NAMALWA (cell line): ENCODE results near the gene TOGARAM2.

ENCODE experiments used
- DNase-seq: peaks from one replicate; pipeline ENCODE4 v3.0.0-alpha.2; 2015; ENCODE audit warnings: low spot score

The TOGARAM2 gene

DNA sequence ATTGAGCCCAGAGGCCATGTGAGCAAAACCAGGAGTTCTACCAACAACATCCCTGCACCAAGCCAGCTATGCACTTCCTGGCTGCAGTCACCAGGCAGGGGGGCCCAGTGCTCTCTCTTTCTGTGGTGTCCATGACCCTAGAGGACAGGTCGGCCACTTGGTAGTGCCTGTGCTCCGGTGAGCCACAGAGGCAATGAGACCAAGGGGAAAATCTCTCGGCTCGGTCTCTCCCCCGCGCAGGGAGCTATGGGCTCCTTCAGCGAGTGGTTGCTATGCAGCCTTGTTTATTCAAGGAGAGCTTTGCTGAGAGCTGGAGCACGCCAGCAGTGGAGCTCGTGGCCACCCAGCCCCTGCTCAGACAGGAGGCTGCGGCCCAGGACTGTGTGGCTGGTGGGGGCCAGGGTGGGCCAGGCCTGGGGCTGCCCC, at the start of gene TOGARAM2:
TOGARAM2 (plus strand) TSS at position 283 of the 426 bp plus-strand sequence. CDS start 13,537 bp downstream, outside the sequence.
- no peak for DNase-seq

- peak; percentile 18 for DNase-seq
These were observed 46.3 kb upstream of the TOGARAM2 start for GRCh38 chr2:28934769-28935168.

- no peak for DNase-seq
These were observed 40.1 kb upstream of the TOGARAM2 start for GRCh38 chr2:28941008-28941407.

DNA sequence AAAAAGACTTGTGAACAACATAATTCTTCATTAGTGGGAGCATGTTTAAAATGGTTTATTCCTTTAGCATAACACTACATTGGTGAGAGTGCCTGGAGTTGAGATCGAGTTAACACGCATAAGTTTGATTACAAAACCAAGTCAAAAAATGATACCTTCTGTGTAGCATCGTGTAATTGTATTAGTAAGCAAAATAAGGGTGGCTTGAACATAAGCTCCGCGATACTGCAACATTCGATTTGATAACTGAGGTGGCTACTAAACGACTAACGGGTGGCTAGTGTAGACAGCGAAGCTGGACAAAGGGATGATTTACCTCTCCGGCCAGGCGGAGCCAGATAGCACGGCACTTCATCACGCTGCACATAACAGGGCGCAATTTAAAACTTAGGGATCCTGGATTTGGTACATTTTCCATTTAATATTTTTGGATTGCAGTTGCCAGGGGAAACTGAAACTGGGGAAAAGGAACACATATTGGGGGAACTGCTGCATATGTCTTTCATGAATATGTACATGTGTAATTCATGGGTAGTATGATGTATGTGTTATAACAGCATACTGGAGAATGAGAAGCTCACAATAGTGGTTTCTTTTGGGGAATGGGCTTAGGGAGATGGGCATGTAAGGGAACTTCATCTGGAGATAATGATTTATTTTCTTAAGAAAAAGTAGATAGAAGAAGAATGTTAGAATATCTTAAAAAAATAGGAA, 36.4 kb upstream of the TOGARAM2 start:
- no peak for DNase-seq

- no peak for DNase-seq
These were observed 32.9 kb upstream of the TOGARAM2 start for GRCh38 chr2:28948160-28948559.

GRCh38 chr2:28949190-28949589, 31.9 kb upstream of the TOGARAM2 start:
- DNase-seq, result no peak

DNA sequence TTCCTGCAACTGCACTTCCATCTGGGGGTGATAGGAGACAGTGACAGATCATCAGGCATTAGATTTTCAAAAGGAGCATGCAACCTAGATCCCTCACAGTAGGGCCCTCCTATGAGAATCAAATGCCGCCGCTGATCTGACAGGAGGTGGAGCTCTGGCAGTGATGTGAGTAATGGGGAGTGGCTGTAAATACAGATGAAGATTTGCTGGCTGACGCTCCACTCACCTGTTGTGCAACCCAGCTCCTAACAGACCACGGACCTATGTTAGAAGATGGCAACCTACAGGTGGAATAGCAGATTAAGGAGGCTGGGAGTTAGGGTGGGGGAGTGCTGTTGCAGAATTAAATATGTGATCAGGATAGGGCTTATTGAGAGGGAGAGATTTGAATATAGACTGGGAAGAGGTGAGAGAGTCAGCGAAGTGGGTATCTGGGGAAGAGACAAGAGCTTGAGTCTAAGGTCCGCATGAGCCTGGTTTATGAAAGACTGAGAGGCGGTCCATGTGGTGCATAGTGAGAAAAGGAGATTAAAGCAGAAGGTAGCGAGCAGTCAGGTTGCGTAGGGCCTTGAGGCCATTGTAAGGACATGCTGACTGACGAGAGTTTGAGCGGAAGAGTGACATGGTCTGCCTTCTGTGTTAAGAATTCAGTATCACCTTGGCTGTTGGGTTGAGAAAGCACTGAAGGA, 31.3 kb upstream of the TOGARAM2 start:
- DNase-seq, result peak; percentile 28

DNA sequence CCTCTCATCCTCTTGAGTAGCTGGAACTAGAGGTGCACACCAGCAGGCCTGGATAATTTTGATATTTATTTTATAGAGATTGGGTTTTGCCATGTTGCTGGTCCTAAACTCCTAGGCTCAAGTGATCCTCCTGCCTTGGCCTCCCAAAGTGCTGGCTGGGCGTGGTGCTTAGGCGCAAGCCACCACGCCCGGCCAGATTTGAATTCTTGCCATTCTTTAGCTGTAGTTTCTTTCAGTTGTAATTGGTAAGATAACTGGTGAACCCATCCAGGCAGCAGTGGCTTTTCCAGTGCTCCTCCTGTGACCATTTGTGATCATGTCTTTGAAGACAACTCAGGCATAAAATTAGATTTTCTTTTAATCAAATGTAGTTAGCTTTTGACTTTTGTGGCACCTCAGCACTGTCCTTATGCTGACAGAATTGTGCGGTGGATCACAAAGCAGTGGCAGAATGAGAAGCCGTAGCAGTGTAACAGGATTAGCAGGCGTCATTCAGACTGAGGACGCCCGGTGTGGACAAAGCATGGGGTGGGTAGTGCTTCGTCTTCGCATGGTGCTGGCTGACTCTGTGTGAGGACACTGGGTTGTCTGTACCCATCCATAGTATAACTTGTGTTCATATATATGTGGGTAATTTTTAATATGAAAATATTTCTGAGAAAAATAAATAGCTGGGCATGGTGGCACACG, 30.0 kb upstream of the TOGARAM2 start:
- DNase-seq, result no peak

DNA sequence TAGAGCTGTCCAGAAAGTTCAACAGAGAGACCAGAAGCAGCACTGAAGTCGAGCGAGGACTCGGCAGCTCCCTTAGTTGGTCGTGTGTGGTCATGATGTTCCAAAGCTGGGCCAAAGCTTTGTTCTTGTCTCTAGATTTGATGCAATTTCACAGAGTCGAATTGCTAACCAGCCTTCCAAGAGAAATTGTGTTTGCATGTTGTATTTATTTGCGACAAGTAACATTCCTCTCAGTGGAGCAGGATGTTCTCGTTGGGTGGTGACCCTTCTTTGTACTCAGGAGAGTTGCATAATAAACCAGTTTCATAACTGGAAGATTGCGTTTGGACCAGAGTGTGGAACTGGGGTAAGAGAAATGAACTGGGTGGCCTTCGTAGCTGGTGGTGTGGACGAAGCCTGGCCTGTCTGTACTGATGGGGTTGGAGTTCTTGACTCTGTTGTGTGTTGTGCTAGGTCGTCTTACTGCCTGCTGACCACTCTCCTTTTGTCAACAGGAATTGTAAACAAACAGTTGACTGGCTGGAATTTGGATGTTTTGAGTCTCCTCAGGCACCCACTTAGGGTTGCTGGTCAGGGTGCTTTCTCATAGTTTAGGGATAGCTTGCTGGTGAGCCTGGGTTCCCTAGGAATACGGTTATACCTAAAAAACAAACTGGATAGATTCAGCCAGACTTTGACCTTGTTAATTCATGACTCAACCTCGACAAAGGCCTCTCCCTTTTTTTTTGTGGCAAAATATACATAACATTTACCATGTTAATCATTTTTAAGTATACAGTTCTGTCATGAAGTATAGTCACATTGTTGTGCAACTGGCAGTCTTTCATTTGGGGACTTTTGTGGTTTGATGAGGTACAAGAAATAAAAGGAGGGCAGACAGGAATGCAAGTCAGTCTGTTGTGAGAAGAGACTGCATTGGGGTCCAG, 28.9 kb upstream of the TOGARAM2 start:
- no peak for DNase-seq

DNA sequence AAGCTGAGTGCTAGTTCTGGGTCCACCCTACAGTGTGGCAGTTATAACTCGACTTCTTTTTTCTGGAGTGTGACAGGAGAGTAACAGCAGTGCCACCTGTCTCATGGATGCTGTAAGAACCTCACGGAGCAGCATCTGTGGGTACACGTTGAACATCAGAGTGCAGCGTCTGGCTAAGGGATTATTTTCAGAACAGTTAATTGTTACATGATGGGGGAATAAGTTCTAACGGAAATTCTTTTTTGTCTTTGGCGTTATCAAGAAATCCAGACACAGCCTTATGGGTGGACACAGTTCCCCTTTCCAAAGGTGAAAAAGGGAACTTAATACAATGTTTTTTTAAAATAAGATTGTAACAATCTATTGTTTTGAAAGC, 28.3 kb upstream of the TOGARAM2 start:
- peak; percentile 28 for DNase-seq

- no peak for DNase-seq
These were observed 25.6 kb upstream of the TOGARAM2 start for GRCh38 chr2:28955467-28955866.

DNA sequence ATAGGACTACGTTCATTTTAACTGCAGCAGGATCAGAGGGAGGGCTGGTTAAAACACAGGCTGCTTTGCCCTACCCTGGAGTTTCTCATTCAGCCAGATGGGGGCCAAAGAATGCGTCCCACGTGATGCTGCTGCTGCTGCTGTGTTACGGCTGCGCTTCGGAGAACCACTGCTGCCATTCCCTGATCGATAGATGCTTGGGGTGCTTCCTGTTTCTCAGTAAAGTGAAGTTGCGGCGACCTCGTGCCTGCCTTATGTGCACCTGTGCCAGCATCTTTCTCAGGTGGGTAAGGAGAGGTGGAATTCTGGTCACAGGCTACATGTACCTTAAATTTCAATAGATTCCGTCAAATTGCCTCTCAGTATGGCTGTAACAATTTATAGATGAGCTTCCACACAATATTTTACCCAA, 24.7 kb upstream of the TOGARAM2 start:
- peak; percentile 51 for DNase-seq

DNA sequence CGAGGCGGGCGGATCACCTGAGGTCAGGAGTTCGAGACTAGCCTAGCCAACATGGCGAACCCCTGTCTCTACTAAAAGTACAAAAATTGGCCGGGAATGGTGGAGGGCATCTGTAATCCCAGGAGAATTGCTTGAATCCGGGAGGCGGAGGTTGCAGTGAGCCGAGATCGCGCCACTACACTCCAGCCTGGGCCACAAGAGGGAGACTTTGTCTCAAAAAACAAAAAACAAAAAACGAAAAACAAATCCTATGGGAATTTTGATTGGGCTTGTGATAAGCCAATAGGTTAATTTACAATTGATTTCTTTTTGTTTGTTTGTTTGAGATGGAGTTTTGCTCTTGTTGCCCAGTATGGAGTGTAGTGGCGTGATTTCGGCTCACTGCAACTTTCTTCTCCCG, 24.2 kb upstream of the TOGARAM2 start:
- DNase-seq, result no peak

- peak; percentile 73 for DNase-seq
These were observed 22.4 kb upstream of the TOGARAM2 start for GRCh38 chr2:28958689-28959088.

- DNase-seq, result no peak
These were observed 20.7 kb upstream of the TOGARAM2 start for GRCh38 chr2:28960401-28960800.

- DNase-seq, result no peak
These were observed 18.6 kb upstream of the TOGARAM2 start for GRCh38 chr2:28962505-28962904.

DNA sequence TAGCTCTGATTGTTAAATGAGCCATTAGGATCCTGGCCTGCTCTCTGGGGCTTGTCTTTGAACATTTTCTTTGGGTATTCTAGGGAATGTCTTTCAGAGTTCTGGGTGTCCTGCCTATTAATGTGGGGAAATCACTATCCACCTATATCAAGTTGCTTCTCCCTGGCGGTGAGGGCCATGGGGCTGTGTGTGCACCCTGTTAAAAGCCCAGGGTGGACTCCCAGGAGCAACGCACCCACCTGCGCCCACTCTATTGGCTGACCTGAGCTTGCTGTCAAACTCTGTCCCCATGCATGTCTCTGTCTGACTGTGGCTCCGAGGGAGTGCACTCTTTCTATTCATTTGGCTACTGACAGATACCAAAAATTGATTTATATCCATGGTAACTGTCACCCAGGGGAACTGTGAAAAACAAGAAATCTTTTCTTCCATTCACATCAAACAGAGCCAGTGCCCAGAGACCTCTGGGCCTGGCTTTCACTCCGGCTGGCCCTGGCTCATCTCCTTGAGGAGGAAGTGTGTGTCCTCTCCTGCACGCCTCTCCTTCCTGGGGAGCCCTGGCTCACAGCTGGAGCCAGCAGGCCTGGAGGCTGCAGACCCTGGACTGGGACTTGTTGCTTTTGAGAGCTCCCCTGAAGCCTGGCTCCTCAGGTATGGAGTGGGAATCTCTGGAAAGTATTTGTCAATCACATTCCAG, 10.5 kb upstream of the TOGARAM2 start:
- no peak for DNase-seq

- DNase-seq, result no peak
These were observed 8.2 kb upstream of the TOGARAM2 start for GRCh38 chr2:28972778-28973335.

- no peak for DNase-seq
These were observed 6.8 kb upstream of the TOGARAM2 start for GRCh38 chr2:28974252-28974651.

DNA sequence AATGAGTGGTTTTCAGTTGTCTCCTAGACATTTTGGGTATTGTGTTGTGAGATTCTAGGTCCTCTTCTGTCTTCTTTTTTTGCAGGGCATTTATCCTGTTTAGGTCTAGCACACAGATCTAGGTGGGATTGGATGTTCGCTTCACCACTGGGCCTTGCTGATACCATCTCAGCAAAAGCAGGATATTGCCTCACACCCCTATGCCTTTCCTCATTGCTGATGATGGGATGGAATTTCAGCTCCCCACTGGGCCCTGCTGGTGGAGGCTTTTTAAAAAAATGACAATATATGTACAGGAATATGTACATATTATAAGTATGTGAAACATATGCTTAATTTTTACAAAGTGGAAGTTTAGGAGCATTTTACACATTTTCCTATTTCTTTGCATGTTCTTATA, 5.4 kb upstream of the TOGARAM2 start:
- no peak for DNase-seq

GRCh38 chr2:28976584-28976983, 4.5 kb upstream of the TOGARAM2 start:
- no peak for DNase-seq
